ENCODE data around the gene GMDS. TPM values are rescaled to one million over a fixed set of nuclear protein-coding genes. Genes with fewer than 3 reads are reported as not detected.

GMDS gene
- polyA plus RNA-seq, 1 of the 3 experiments (the other 2 are of a cell fraction) = 12.3 TPM

GRCh38 chr6:2035046-2035445 lies 210.4 kb downstream of the GMDS start (continued):
- TF ChIP-seq ZBTB33 (IDR thresholded peaks at IDR 0.05; ENCODE audit: borderline replicate concordance, low read depth) (no peak), ELF1 (IDR thresholded peaks at IDR 0.05) (no peak), RAD21 (IDR thresholded peaks at IDR 0.05; ENCODE audit: low read length) (no peak), RXRA (IDR thresholded peaks at IDR 0.05; ENCODE audit: borderline replicate concordance, low read depth) (no peak), NFIC (IDR thresholded peaks at IDR 0.05; ENCODE audit: borderline replicate concordance) (no peak), SIN3A (IDR thresholded peaks at IDR 0.05; ENCODE audit: borderline replicate concordance, low read depth, low read length) (no peak), USF2 (IDR thresholded peaks at IDR 0.05; ENCODE audit: borderline replicate concordance, low read depth, low read length) (no peak), CTCF (IDR thresholded peaks at IDR 0.05) (no peak)
- TF ChIP-seq, protein P1, sequence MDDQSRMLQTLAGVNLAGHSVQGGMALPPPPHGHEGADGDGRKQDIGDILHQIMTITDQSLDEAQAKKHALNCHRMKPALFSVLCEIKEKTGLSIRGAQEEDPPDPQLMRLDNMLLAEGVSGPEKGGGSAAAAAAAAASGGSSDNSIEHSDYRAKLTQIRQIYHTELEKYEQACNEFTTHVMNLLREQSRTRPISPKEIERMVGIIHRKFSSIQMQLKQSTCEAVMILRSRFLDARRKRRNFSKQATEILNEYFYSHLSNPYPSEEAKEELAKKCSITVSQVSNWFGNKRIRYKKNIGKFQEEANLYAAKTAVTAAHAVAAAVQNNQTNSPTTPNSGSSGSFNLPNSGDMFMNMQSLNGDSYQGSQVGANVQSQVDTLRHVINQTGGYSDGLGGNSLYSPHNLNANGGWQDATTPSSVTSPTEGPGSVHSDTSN (IDR thresholded peaks at IDR 0.05) = no peak

- peaks cover 0 to 13% of the 10 kb centered on the region in 2 experiments; a peak in 2 of 4 replicates for H3K4me1 ChIP-seq (ENCODE audit: control insufficient read depth in 1 of 2, insufficient read depth in 2 of 2, low read depth in 1 of 2, low read length in 1 of 2)
- CTCF ChIA-PET = no interaction called here
Measured at GRCh38 chr6:2034256-2034655, 211.1 kb downstream of the GMDS start.

More at GRCh38 chr6:2034256-2034655, 211.1 kb downstream of the GMDS start:
- H2AFZ ChIP-seq (ENCODE audit: low read depth) = no peak overlapping the region
- POLR2A ChIA-PET = no interaction called here
- 87% methylated on average over 6 of the region's 6 CpGs for WGBS (ENCODE audit: low lambda C conversion rate)
- H3K79me2 ChIP-seq (ENCODE audit: insufficient read depth) = no peaks in the 10 kb centered on the region
- no peaks in the 10 kb centered on the region for H3K27me3 ChIP-seq (ENCODE audit: insufficient read depth)
- TF ChIP-seq RFX5 (IDR thresholded peaks at IDR 0.05; ENCODE audit: low read length) (no peak), TEAD4 (IDR thresholded peaks at IDR 0.05; ENCODE audit: borderline replicate concordance, insufficient read depth) (no peak), RCOR1 (IDR thresholded peaks at IDR 0.05; ENCODE audit: low read length) (no peak), NFIC (IDR thresholded peaks at IDR 0.05; ENCODE audit: borderline replicate concordance) (no peak), ELF1 (IDR thresholded peaks at IDR 0.05) (no peak), JUND (IDR thresholded peaks at IDR 0.05) (no peak), CTCF (IDR thresholded peaks at IDR 0.05) (no peak), MEF2A (IDR thresholded peaks at IDR 0.05; ENCODE audit: borderline replicate concordance, low read depth) (no peak), GABPA (IDR thresholded peaks at IDR 0.05; ENCODE audit: low read depth) (no peak), ZBTB33 (IDR thresholded peaks at IDR 0.05; ENCODE audit: borderline replicate concordance, low read depth) (no peak), MAX (IDR thresholded peaks at IDR 0.05; ENCODE audit: low read depth) (no peak), RAD21 (IDR thresholded peaks at IDR 0.05; ENCODE audit: low read length) (no peak)
- TF ChIP-seq, protein P1 (IDR thresholded peaks at IDR 0.05) = no peak
- no peak overlapping the region for H3K4me2 ChIP-seq
- no peaks in the 10 kb centered on the region for H4K20me1 ChIP-seq (ENCODE audit: insufficient read depth)
- H3K27ac ChIP-seq (ENCODE audit: low read depth in 2 of 2, low read length in 1 of 2) = no peak overlapping the region
- H3K9ac ChIP-seq = no peak overlapping the region
- no peaks in the 10 kb centered on the region for H3F3A ChIP-seq (replicated peaks; ENCODE audit: insufficient read depth)
- H3K9me3 ChIP-seq = no peaks in the 10 kb centered on the region
- no peak for DNase-seq
- no peaks in the 10 kb centered on the region for H3K36me3 ChIP-seq (replicated peaks in 1 of 2; ENCODE audit: control insufficient read depth in 1 of 2, insufficient read depth in 2 of 2, low read length in 1 of 2)
- H3K9me2 ChIP-seq = no peaks in the 10 kb centered on the region
- H3K4me3 ChIP-seq (ENCODE audit: low read depth in 2 of 2, low read length in 1 of 2) = no peak overlapping the region

Data from SK-N-SH (cell line).